HepG2 (cell line): ENCODE results near the gene SGPP2. TPM values are rescaled to one million over a fixed set of nuclear protein-coding genes. Genes with fewer than 3 reads are reported as not detected.

Experiments
- ATAC-seq: fragments of 200-7000 bp; cut with Tn5 transposase; 3 replicates; pipeline ENCODE4 v1.9.1; 2020; ENCODE audit warnings: mild to moderate bottlenecking, moderate library complexity
- BruUV-seq: library from RNA; stranded (reverse); fragments of 400-500 nt; replicated peaks from 2 replicates; lab custom pipeline; 2021; lab: Mats Ljungman, UMichigan
- CTCF ChIA-PET: fragments of 300-600 bp; formaldehyde crosslinking; extraction: SDS; loops from one replicate; lab custom pipeline; 2021; ENCODE audit warnings: low total read pairs, inconsistent platforms, low intra/inter-chr PET ratio; lab: Yijun Ruan, JAX
- POLR2A ChIA-PET: fragments of 350-600 bp; sonication (Branson Sonifier 250); formaldehyde crosslinking; loops from one replicate; lab custom pipeline; 2020; ENCODE audit warnings: antibody characterized with exemption, inconsistent platforms; lab: Yijun Ruan, JAX
- DNase-seq: peaks from one replicate; pipeline ENCODE4 v3.0.0-alpha.2; 2015; ENCODE audit warnings: low spot score
- FAIRE-seq: peaks from 3 replicates; lab custom pipeline; 2011; peaks lifted over from hg19 to GRCh38; lab: Jason Lieb, UNC
- H2AFZ ChIP-seq: one replicate; pipeline ENCODE4 v1.6.1; 2011; ENCODE audit warnings: low read length, inconsistent platforms
- H3K27ac ChIP-seq: fragments of 300-600 bp; 3 replicates; pipeline ENCODE4 v1.8.0; 2011; ENCODE audit warnings: mixed run types, mild to moderate bottlenecking, mixed read lengths, low read length, inconsistent platforms; ENCODE audit not compliant: insufficient read depth; ENCODE audit errors: extremely low read length
- H3K27me3 ChIP-seq, 2 experiments: fragments of 200-600 bp in 1 of 2; 2 replicates in 1 of 2; 3 replicates in 1 of 2; pipeline versions ENCODE4 v1.6.0 to v1.8.0; 2011; ENCODE audit warnings: low read length in 2 of 2, mild to moderate bottlenecking in 2 of 2, moderate library complexity in 2 of 2, inconsistent platforms in 1 of 2; ENCODE audit not compliant: insufficient read depth in 2 of 2, control insufficient read depth in 1 of 2
- H3K36me3 ChIP-seq, 2 experiments: fragments of 200-600 bp in 1 of 2; replicated peaks in 1 of 2; 2 replicates in 1 of 2; 3 replicates in 1 of 2; pipeline versions ENCODE4 v1.5.1 to v1.8.0; 2011; ENCODE audit warnings: low read length in 2 of 2, inconsistent platforms in 1 of 2; ENCODE audit not compliant: insufficient read depth in 2 of 2, control insufficient read depth in 1 of 2
- H3K4me1 ChIP-seq: 2 replicates; pipeline ENCODE4 v1.5.1; 2012; ENCODE audit warnings: low read length, inconsistent platforms; ENCODE audit not compliant: insufficient read depth
- H3K4me2 ChIP-seq: 2 replicates; pipeline ENCODE4 v1.6.0; 2011; ENCODE audit warnings: low read depth, low read length, inconsistent platforms
- H3K4me3 ChIP-seq, 3 experiments: fragments of 200-600 bp in 1 of 3; sonication (generic), shearing (Covaris generic) in 1 of 3; replicated peaks in 1 of 3; 2 replicates each; pipeline ENCODE4 v1.5.1; 2011 to 2016; ENCODE audit warnings: low read length in 3 of 3, inconsistent platforms in 2 of 3, low read depth in 2 of 3, mild to moderate bottlenecking in 2 of 3, control low read depth in 1 of 3, mixed read lengths in 1 of 3; ENCODE audit not compliant: insufficient read depth in 1 of 3
- H3K79me2 ChIP-seq: one replicate; pipeline ENCODE4 v1.6.1; 2011; ENCODE audit warnings: low read length, inconsistent platforms; ENCODE audit not compliant: insufficient read depth
- H3K9ac ChIP-seq: 2 replicates; pipeline ENCODE4 v1.6.0; 2011; ENCODE audit warnings: mild to moderate bottlenecking, low read depth, low read length, inconsistent platforms; ENCODE audit not compliant: insufficient read depth
- H3K9me3 ChIP-seq: 2 replicates; pipeline ENCODE4 v1.5.1; 2012; ENCODE audit warnings: mild to moderate bottlenecking, low read length
- H4K20me1 ChIP-seq: 2 replicates; pipeline ENCODE4 v1.6.0; 2011; ENCODE audit warnings: inconsistent platforms, mild to moderate bottlenecking, low read length, moderate library complexity; ENCODE audit not compliant: insufficient read depth
- EHMT2 ChIP-seq: fragments of 200-600 bp; sonication (generic); IDR thresholded peaks from 2 replicates; pipeline ENCODE4 v1.7.0; 2017; ENCODE audit warnings: antibody characterized with exemption, low read depth, low read length, borderline replicate concordance
- FOXA1 ChIP-seq, 2 experiments: fragments of 450-650 bp in 1 of 2; sonication (generic) in 1 of 2; formaldehyde crosslinking in 1 of 2; IDR thresholded peaks; 2 replicates each; pipeline versions ENCODE4 v1.4.0 to v1.6.1; 2016 to 2020; ENCODE audit warnings: missing genetic modification reagents in 1 of 2
- GMEB1 ChIP-seq: sonication (generic); formaldehyde crosslinking; IDR thresholded peaks from 2 replicates; pipeline ENCODE4 v1.5.1; 2020; ENCODE audit warnings: missing genetic modification reagents, mild to moderate bottlenecking, borderline replicate concordance
- HCFC1 ChIP-seq: fragments of 150-350 bp; IDR thresholded peaks from 2 replicates; pipeline ENCODE4 v1.6.1; 2014; ENCODE audit warnings: low read depth, low read length
- HNRNPK ChIP-seq: fragments of 200-400 bp; formaldehyde crosslinking; IDR thresholded peaks from 2 replicates; pipeline ENCODE4 v1.6.1; 2018; ENCODE audit warnings: low read length, low read depth, moderate library complexity, mild to moderate bottlenecking; ENCODE audit not compliant: poor library complexity, severe bottlenecking
- HOXA5 ChIP-seq: sonication (generic); formaldehyde crosslinking; IDR thresholded peaks from 2 replicates; pipeline ENCODE4 v1.4.0; 2020; ENCODE audit warnings: missing genetic modification reagents
- MLLT10 ChIP-seq: sonication (generic); formaldehyde crosslinking; IDR thresholded peaks from 2 replicates; pipeline ENCODE4 v1.4.0; 2020; ENCODE audit warnings: missing genetic modification reagents
- MXD1 ChIP-seq: sonication (generic); formaldehyde crosslinking; IDR thresholded peaks from 2 replicates; pipeline ENCODE4 v1.4.0; 2020; ENCODE audit warnings: mild to moderate bottlenecking, missing genetic modification reagents
- SAFB2 ChIP-seq: sonication (generic); formaldehyde crosslinking; IDR thresholded peaks from 2 replicates; pipeline ENCODE4 v1.5.1; 2020; ENCODE audit warnings: missing genetic modification reagents, low read depth, mild to moderate bottlenecking, borderline replicate concordance
- SP140L ChIP-seq: sonication (generic); formaldehyde crosslinking; IDR thresholded peaks from 2 replicates; pipeline ENCODE4 v1.4.0; 2020; ENCODE audit warnings: missing genetic modification reagents, borderline replicate concordance
- TOE1 ChIP-seq: sonication (generic); formaldehyde crosslinking; IDR thresholded peaks from 2 replicates; pipeline ENCODE4 v1.4.0; 2020; ENCODE audit warnings: mild to moderate bottlenecking, missing genetic modification reagents
- ZNF280B ChIP-seq: sonication (generic); formaldehyde crosslinking; IDR thresholded peaks from 2 replicates; pipeline ENCODE4 v1.5.0; 2020; ENCODE audit warnings: missing genetic modification reagents, mild to moderate bottlenecking, borderline replicate concordance
- ZNF512 ChIP-seq: sonication (generic); formaldehyde crosslinking; IDR thresholded peaks from 2 replicates; pipeline ENCODE4 v1.4.0; 2020; ENCODE audit warnings: mild to moderate bottlenecking, missing genetic modification reagents
- ZNF589 ChIP-seq: sonication (generic); formaldehyde crosslinking; conservative IDR thresholded peaks from 2 replicates; pipeline ENCODE4 v1.8.0; 2022; ENCODE audit warnings: mild to moderate bottlenecking, moderate library complexity, missing genetic modification reagents
- ZNF775 ChIP-seq: sonication (generic); formaldehyde crosslinking; IDR thresholded peaks from 2 replicates; pipeline ENCODE4 v1.4.0; 2020; ENCODE audit warnings: missing genetic modification reagents, mild to moderate bottlenecking, moderate library complexity, borderline replicate concordance
- ZNF841 ChIP-seq: sonication (generic); formaldehyde crosslinking; IDR thresholded peaks from 2 replicates; pipeline ENCODE4 v1.8.1; 2023; ENCODE audit warnings: missing genetic modification reagents, borderline replicate concordance
- WGBS: methylation state at CpG from one replicate; pipeline ENCODE4 v1.1.6; 2017; ENCODE audit warnings: low lambda C conversion rate; 5-methylcytosine and 5-hydroxymethylcytosine counted together
- in situ Hi-C: cut with HindIII; loops from 2 replicates; pipeline ENCODE4 v1.10.0; 2017; ENCODE audit warnings: low pct_unique_long_range_greater_than_20kb; ENCODE audit not compliant: extremely low pct_ligation_motif_present
- intact Hi-C: fragments of 100-400 bp; cut with micrococcal nuclease; formaldehyde crosslinking; loops from one replicate; pipeline ENCODE4 v1.10.0; 2022; ENCODE audit not compliant: unreplicated experiment
- polyA plus RNA-seq, 8 experiments: library from polyadenylated mRNA; depleted of rRNA in 3 of 8; stranded (reverse) in 7 of 8; unstranded in 1 of 8; fragments of >200 nt; fragmentation: Illumina TruSeq in 4 of 8; extraction: Trizol in 4 of 8; gene quantifications; 2 replicates each; pipeline versions ENCODE4 v1.2.1 to v1.2.3, GENCODE V29; 2011 to 2016; ENCODE audit warnings: low read depth in 4 of 8, missing spikeins in 1 of 8, mixed read lengths in 1 of 8; ENCODE audit not compliant: insufficient read depth in 1 of 8
- total RNA-seq, 5 experiments: library from RNA; depleted of rRNA; stranded (reverse); fragments of >200 nt; fragmentation: Illumina TruSeq; extraction: Trizol; gene quantifications; 2 replicates each; pipeline ENCODE4 v1.2.3, GENCODE V29; 2016; ENCODE audit warnings: low read depth in 1 of 5

The SGPP2 gene
- total and polyA plus RNA-seq, 2 of the 13 experiments (the other 11 are each of a cell fraction or from before 2014, with no cell fraction given): not detected

GRCh38 chr2:222606306-222606705 lies 182.0 kb downstream of the SGPP2 start (continued):
- TF ChIP-seq GMEB1: no peak
- no peak for TF ChIP-seq MLLT10 (CRISPR knock-in tag)
- TF ChIP-seq FOXA1 (IDR thresholded peaks at IDR 0.05): no peak
- TF ChIP-seq FOXA1 (CRISPR knock-in tag; IDR thresholded peaks at IDR 0.05): no peak
- no peak for TF ChIP-seq EHMT2
- no peak for TF ChIP-seq ZNF589 (CRISPR knock-in tag)
- no peak for TF ChIP-seq ZNF280B (CRISPR knock-in tag)
- no peak for TF ChIP-seq HNRNPK
- TF ChIP-seq TOE1: no peak
- TF ChIP-seq, all 625 proteins: peak for 0

- Histone ChIP-seq H3K27ac (no peak overlapping the region), H3K4me2 (no peak overlapping the region), H4K20me1 (no peaks in the 10 kb centered on the region), H3K4me1 (no peaks in the 10 kb centered on the region), H3K9ac (no peak overlapping the region), H3K27me3 (no peaks in the 10 kb centered on the region), H2AFZ (no peak overlapping the region), H3K36me3 (peaks cover 6 to 53% of the 10 kb centered on the region in 2 experiments), H3K79me2 (no peaks in the 10 kb centered on the region), H3K4me3 (no peak overlapping the region), H3K9me3 (no peaks in the 10 kb centered on the region)
- in situ Hi-C loops (no loop called here), intact Hi-C loops (no loop called here)
- DNase-seq (no peak), ATAC-seq (no peak), FAIRE-seq (no peak)
- WGBS: 74% methylated on average over 4 of the region's 4 CpGs
- POLR2A ChIA-PET: no interaction called here
- BruUV-seq: no TSS peak
- CTCF ChIA-PET: no interaction called here
- TF ChIP-seq HOXA5: no peak
- no peak for TF ChIP-seq ZNF512
- TF ChIP-seq ZNF775: no peak
- TF ChIP-seq MXD1 (CRISPR knock-in tag): no peak
- no peak for TF ChIP-seq SP140L
- no peak for TF ChIP-seq HCFC1
- no peak for TF ChIP-seq ZNF841 (CRISPR knock-in tag)
- no peak for TF ChIP-seq SAFB2 (CRISPR knock-in tag)
Observed at GRCh38 chr2:222608081-222608480, 183.7 kb downstream of the SGPP2 start.
